ENCODE results near the gene ORC6. TPM values are rescaled to one million over a fixed set of nuclear protein-coding genes. Genes with fewer than 3 reads are reported as not detected.

The ORC6 gene
- total RNA-seq, 1 experiment from 2014 or later, result 95.0 TPM

- Mint-ChIP-seq H3K27me3 (ENCODE audit: low read depth) (no peaks in the 10 kb centered on the region), H3K27ac (no peak overlapping the region; a peak in 1 of 7 replicates), H3K9me3 (no peaks in the 10 kb centered on the region), H3K36me3 (ENCODE audit: insufficient read depth in 1 of 3, low read depth in 3 of 3) (no peaks in the 10 kb centered on the region; a peak in 1 of 7 replicates), H3K4me3 (no peak overlapping the region), H3K4me1 (no peaks in the 10 kb centered on the region)
- Histone ChIP-seq H2BK120ac (ENCODE audit: low read depth, low read length, poor library complexity, severe bottlenecking) (no peak overlapping the region), H3K4me2 (ENCODE audit: insufficient read depth, insufficient read length, low read length) (no peak overlapping the region), H3K14ac (ENCODE audit: insufficient read depth, low read length) (no peak overlapping the region), H3K18ac (ENCODE audit: insufficient read length, low read depth, low read length) (no peak overlapping the region), H3K9ac (ENCODE audit: extremely low read depth, insufficient read length, low read length) (no peak overlapping the region), H3K4me1 (ENCODE audit: insufficient read depth, low read length) (no peaks in the 10 kb centered on the region), H3K9me3 (ENCODE audit: control insufficient read depth, low read depth, low read length) (no peaks in the 10 kb centered on the region), H2BK20ac (ENCODE audit: low read depth, low read length, poor library complexity, severe bottlenecking) (no peak overlapping the region), H3T11ph (ENCODE audit: low read length) (no peak overlapping the region), H2BK12ac (ENCODE audit: insufficient read length, low read depth, low read length) (no peak overlapping the region), H3K23me2 (ENCODE audit: insufficient read length, low read depth, low read length, poor library complexity, severe bottlenecking) (no peaks in the 10 kb centered on the region), H3K4ac (ENCODE audit: low read depth, low read length) (no peak overlapping the region), H4K20me1 (ENCODE audit: control insufficient read depth, insufficient read depth, insufficient read length) (no peaks in the 10 kb centered on the region), H3K79me1 (ENCODE audit: insufficient read depth, low read depth, low read length, poor library complexity, severe bottlenecking) (no peaks in the 10 kb centered on the region), H4K5ac (ENCODE audit: insufficient read length, low read depth, low read length) (no peak overlapping the region), H3K27me3 (ENCODE audit: insufficient read depth, low read length) (no peaks in the 10 kb centered on the region), H2BK5ac (ENCODE audit: insufficient read length, low read length) (no peak overlapping the region), H3K79me2 (ENCODE audit: insufficient read depth, low read length) (no peaks in the 10 kb centered on the region), H2AK5ac (ENCODE audit: insufficient read length, low read length) (no peak overlapping the region), H3K56ac (ENCODE audit: insufficient read length, low read depth, low read length) (no peak overlapping the region), H2AFZ (ENCODE audit: low read length) (no peak overlapping the region), H2BK15ac (ENCODE audit: low read depth, low read length) (no peak overlapping the region), H4K91ac (ENCODE audit: insufficient read length, low read depth, low read length) (no peak overlapping the region), H3K27ac (ENCODE audit: insufficient read length, low read depth, low read length) (no peak overlapping the region), H4K8ac (replicated peaks; ENCODE audit: insufficient read length, low read depth, low read length) (no peak overlapping the region), H3K23ac (ENCODE audit: insufficient read length, low read depth, low read length) (no peak overlapping the region)
- TF ChIP-seq CTCF (conservative IDR thresholded peaks at IDR 0.05), result no peak
- DNase-seq, result no peak
- WGBS (ENCODE audit: extremely low coverage, insufficient read length, low lambda C conversion rate), result no CpG with 5 or more reads among the region's 3 CpGs
These were observed 20.1 kb downstream of the ORC6 start for GRCh38 chr16:46709469-46710005.

All from H9 (cell line).